B cell (primary cell): ENCODE results near the gene GTPBP4.

Experiments used
- CTCF ChIP-seq: fragments of 200-600 bp; IDR thresholded peaks from one replicate; pipeline ENCODE4 v1.8.0; 2022; ENCODE audit warnings: antibody characterized with exemption, mild to moderate bottlenecking
- EZH2 ChIP-seq: IDR thresholded peaks from 2 replicates; pipeline ENCODE4 v1.6.1; 2012; ENCODE audit warnings: borderline replicate concordance, low read depth, mild to moderate bottlenecking, moderate library complexity, low read length; ENCODE audit not compliant: insufficient read depth, poor library complexity, severe bottlenecking

GRCh38 chr10:1009071-1009494 is 20.8 kb downstream of the GTPBP4 start:
- no peak for TF ChIP-seq EZH2
- no peak for TF ChIP-seq CTCF
